GM08714 (cell line): ENCODE results near the gene RGS3.

Experiments
- H3K4me3 ChIP-seq: fragments of 200-500 bp; sonication (Bioruptor generic); 2 replicates; pipeline ENCODE4 v1.5.1; 2014; ENCODE audit warnings: mild to moderate bottlenecking, low read length, inconsistent platforms
- ZNF274 ChIP-seq: IDR thresholded peaks from 2 replicates; pipeline ENCODE4 v1.6.1; 2012; ENCODE audit warnings: mild to moderate bottlenecking, low read depth, low read length

The RGS3 gene

DNA sequence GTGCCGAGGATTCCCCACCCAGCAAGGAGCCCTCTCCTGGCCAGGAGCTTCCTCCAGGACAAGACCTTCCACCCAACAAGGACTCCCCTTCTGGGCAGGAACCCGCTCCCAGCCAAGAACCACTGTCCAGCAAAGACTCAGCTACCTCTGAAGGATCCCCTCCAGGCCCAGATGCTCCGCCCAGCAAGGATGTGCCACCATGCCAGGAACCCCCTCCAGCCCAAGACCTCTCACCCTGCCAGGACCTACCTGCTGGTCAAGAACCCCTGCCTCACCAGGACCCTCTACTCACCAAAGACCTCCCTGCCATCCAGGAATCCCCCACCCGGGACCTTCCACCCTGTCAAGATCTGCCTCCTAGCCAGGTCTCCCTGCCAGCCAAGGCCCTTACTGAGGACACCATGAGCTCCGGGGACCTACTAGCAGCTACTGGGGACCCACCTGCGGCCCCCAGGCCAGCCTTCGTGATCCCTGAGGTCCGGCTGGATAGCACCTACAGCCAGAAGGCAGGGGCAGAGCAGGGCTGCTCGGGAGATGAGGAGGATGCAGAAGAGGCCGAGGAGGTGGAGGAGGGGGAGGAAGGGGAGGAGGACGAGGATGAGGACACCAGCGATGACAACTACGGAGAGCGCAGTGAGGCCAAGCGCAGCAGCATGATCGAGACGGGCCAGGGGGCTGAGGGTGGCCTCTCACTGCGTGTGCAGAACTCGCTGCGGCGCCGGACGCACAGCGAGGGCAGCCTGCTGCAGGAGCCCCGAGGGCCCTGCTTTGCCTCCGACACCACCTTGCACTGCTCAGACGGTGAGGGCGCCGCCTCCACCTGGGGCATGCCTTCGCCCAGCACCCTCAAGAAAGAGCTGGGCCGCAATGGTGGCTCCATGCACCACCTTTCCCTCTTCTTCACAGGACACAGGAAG is 120.2 kb downstream of the RGS3 start:
- no peak for TF ChIP-seq ZNF274
- no peak overlapping the region for H3K4me3 ChIP-seq

DNA sequence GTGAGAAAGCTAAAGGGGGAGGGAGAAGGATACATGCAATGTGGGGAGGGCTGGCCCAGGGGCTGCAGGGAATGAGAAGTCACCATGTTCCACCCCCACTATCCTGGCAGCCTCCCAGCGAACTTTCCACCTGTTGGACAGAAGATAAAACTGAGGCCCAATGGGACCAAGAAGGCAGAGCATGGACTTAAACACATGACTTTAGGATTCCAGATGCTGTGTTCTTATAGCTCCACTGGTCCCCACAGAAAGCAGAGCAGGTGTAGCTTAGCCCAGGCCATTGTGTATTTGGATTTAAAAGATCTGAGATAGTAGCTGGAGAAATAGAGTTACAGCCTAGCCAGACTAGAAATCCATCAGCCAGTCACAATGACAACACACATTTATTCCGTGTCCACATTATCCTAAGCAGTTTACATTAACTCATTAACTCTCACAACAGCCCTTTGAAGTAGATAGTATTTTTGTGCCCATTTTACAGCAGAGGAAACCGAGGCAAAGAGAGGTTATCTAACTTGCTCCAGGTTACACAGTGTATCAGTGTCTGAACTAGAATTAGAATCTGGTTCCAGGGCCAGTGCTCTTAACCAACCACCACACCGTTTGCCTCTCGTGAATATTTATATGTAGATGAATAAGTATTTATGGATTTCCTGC is 121.0 kb downstream of the RGS3 start:
- TF ChIP-seq ZNF274, result no peak
- no peak overlapping the region for H3K4me3 ChIP-seq

DNA sequence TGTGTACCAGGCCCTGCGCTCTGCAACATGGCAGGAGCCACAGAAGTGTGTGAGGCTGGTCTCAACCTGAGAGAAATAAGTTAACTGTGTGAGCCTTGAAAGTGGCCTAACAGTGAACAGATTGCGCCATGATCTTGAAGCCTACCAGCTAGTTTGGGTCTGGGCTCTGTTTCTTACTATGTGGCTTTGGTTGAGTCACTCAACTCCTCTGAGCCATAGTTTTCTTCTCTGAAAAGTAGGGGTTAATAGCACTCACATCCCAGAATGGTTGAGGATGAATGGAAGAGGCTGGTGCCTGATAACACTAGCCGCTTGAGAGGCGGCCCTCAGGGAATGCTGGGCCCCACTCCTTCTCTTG is 121.5 kb downstream of the RGS3 start:
- no peak for TF ChIP-seq ZNF274
- H3K4me3 ChIP-seq, result no peak overlapping the region

DNA sequence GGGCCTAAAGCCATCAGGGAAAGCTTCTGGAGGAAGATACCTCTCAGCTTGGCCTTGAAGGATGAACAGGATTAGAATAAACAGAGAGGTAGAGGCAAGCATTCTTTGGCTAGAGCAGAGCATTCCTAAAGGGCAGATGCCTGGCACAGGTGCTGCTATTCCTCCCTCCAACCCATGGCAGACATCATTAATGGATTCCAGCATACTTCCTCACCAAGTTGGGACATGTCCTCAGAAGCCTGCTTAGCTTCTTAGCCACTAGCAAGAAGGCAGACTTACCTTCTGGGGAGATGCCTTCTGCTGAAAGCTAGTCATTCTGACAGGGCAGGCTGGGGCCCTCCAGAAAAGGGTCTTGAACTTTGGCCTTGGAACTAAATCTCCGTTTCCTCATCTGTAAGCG is 122.0 kb downstream of the RGS3 start:
- no peak overlapping the region for H3K4me3 ChIP-seq
- no peak for TF ChIP-seq ZNF274

DNA sequence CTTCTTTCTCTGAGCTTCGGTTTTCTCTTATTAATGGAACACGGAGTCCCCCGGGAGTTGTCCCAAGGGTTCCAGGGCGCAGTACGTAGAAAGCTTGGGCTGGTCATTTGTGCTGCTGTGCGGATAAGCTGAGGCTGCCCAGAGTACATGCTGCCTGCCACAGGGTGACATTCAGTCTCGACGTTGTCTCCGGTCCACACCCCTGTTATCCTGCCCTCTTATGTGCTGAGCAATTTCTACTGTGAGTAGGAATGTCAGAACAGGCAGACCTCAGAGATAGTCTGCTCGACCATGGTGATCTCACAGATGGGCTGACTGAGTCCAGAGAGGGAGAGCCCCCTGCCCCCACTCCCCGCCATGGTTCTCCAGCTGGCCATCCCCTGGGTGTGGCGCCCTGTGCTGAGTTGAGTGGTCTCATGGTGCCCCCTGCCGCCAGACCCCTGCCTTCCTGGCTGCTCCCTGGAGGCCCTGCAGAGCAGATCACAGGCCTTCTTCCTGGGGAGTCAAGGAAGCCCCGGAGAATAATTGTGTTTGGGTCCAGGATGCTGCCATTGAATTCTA is 124.0 kb downstream of the RGS3 start:
- TF ChIP-seq ZNF274, result no peak

DNA sequence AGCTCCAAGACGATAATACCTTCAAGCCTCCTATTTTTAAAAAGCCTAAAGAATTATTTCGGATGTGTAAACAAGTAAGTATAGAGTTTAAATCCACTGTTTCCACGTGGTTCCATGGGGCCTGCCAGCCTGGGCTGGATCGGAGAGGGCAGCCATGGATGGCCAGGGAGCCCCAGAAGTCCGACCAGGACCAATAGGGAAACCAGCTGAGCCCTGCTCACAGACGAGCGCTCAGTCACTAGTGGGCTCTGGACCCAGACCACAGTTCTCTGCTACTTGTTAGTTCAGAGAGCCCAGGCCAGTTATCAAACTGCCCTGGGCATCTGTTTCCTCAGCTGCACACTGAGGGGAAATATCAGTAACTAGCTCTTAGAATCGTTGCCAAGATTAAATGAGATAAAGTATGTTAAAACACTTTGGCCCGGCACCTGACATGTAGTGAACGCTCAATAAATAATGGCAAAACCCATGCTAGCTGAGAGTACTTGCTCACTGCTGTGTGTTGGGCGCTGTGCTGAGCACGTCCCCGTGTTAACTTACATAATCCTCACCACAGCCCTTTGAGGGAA is 124.8 kb downstream of the RGS3 start:
- no peak overlapping the region for H3K4me3 ChIP-seq
- no peak for TF ChIP-seq ZNF274

More for the DNA sequence above, 124.0 kb downstream of the RGS3 start:
- no peak overlapping the region for H3K4me3 ChIP-seq

DNA sequence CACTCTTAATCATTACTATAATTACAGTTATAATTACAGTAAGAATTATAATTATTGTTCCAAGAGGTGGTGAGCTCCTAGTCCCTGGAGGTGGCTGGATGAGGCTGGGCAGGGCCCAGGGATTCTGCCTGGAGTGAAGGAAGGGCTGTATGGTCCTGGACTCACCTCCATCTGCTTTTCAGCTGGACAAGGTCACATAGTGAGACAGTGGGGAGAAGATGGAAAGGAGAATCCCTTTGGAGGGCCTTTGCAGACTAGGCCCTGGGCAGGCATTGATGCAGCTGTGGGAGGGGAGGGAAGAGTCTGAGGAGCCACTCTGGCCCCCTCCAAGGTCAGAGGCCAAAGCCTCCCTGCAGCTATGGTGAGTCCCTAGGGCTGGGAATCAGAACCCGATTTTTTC is 125.4 kb downstream of the RGS3 start:
- TF ChIP-seq ZNF274, result no peak

DNA sequence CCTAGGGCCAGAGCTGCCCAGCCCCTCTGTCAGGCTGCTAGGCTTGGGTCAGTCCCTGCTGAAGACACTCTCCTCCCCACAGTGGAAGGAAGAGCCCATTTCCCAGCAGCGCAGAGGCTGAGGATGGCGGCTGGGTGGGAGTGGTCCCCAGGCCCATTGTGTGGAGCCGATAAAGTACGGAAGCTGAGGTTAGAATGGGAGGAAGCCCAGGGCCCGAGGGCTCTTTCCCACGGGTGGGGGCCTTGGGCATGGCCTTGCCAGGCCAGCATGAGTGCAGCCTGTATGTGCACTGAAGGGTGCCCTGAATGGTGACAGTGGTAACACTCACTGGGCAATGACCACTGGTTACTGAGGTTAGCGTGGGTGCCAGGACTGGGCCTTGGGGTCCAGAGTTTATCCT is 125.9 kb downstream of the RGS3 start:
- no peak overlapping the region for H3K4me3 ChIP-seq
- TF ChIP-seq ZNF274, result no peak

More for the DNA sequence above, 125.4 kb downstream of the RGS3 start:
- H3K4me3 ChIP-seq, result no peak overlapping the region

DNA sequence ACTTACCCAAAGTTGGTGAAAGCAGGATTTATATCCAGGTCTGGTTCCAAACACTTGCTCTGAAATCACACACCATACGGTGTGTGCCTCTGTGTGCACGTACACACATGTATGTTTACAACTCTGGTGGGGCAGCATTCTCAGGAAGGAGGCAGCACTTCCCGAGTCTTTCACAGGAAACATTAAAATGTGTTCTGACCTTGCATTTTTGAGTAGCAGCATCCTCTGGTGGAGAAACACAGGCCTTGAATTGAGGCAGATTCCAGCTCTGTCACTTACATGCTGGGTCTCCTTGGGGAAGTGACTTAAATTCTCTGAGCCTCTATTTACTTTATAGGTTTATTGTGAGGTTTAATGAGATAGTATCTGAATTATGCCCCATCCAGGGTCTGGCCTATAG is 126.4 kb downstream of the RGS3 start:
- H3K4me3 ChIP-seq, result no peak overlapping the region
- no peak for TF ChIP-seq ZNF274

DNA sequence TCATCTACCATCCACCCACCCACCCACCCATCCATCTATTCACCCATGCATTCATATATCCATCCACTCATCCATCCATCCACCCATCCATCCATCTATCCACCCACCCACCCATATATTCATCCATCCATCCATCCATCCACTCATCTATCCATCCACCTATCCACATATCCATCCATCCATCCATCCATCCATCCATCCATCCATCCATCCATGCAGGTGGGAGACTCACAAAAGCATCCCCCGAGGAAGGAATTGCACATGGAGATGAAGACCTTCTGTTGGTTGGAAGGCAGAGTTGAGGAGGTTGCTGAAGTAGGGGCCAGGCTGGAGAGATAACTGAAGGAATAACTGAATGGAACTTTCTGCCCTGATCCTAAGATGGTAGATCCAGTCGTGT is 126.9 kb downstream of the RGS3 start:
- TF ChIP-seq ZNF274, result no peak
- H3K4me3 ChIP-seq, result no peak overlapping the region

DNA sequence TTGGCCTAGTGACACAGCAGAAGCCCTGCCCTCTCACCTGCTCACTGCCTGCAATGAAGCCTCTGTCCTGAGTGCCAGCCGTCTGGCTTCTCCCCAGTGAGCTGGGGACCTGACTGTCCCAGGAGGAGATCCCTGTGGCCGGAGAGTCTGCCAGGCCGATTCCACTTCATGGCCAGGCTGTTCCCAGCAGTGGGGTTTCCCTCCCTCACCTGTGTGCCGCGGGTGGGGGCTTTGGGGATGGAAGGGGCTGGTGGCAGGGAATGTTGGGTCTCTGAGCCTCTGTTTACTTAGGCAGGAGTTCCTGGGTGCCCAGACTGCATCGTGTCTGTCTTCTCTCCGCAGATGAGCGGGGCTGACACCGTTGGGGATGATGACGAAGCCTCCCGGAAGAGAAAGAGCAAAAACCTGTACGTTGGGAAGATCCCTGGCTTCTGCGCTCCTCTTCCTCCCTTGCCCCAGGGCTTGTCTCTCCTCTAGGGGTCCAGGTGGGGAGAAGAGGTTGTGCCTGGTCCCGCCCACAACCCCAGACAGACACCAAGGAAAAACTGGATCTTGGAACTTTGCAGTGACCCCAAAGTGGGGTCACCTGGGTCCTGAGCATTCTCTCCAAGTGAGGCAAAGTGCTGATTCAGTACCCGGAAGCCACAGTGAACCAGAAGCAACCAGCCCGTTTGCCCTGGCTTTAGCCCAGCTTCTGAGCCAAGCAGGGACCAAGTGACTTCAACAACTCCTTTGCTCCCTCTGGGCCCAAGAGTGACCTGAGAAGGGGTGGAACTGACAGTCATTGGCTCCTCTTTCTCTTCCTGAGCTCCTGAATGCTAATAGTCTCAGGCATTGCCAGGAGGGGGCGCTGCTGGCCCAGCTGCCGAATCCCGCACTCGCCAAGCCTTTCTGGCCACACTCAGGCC is 127.7 kb downstream of the RGS3 start:
- H3K4me3 ChIP-seq, result no peak overlapping the region
- no peak for TF ChIP-seq ZNF274

DNA sequence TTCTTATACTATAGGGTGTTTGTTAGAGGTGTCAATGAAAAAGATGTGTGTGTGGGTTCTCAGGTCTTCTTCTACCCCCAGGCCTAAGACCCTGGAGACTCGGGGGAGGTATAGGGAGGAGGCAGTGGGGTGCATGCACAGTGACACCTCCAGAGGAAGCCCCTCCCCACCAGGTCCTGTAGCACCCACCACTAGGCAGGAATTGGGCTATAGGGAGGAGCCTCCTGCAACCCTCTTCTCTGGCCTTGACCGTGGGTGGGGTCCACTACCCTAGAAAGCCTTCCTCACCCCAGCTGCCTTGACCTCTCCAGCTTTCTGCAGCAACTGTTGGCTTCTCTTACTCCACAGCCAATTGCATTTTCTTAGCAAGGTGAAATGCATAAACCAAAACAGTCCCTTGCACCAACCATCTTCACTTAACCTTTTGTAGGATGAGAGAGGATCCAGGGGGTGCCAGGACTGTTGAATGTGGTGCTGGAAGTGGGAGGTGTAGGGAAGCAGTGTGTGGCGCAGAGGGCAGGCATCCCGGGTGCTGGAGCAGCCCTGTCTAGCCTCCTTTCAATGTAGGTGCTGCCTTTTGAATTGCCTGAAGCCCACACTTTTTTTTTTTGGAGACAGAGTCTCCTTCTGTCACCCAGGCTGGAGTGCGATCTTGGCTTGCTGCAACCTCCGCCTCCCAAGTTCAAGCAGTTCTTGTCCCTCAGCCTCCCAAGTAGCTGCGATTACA is 128.5 kb downstream of the RGS3 start:
- no peak for TF ChIP-seq ZNF274
- no peak overlapping the region for H3K4me3 ChIP-seq
